ENCODE results near the gene APBA2.

DNA sequence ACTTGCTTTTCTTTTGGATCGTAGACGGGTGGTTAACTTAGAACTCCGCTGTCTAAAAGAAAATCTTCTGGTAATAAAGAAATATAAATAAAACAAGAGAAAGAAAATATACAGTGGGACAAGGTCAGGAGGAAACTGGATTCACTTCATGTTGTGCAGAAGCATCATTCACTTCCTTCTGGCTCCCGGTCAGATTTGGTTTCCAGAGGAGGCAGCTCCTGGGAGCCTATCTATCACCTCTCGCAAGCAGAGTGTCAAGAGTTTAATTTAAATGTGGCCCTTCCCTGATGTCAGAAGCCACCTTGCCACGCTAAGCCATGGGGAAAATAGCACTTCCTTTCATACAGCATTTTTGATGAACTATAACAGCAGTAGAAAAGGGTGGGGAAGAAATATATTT is 244.7 kb downstream of the APBA2 start:
- TF ChIP-seq, protein P1, sequence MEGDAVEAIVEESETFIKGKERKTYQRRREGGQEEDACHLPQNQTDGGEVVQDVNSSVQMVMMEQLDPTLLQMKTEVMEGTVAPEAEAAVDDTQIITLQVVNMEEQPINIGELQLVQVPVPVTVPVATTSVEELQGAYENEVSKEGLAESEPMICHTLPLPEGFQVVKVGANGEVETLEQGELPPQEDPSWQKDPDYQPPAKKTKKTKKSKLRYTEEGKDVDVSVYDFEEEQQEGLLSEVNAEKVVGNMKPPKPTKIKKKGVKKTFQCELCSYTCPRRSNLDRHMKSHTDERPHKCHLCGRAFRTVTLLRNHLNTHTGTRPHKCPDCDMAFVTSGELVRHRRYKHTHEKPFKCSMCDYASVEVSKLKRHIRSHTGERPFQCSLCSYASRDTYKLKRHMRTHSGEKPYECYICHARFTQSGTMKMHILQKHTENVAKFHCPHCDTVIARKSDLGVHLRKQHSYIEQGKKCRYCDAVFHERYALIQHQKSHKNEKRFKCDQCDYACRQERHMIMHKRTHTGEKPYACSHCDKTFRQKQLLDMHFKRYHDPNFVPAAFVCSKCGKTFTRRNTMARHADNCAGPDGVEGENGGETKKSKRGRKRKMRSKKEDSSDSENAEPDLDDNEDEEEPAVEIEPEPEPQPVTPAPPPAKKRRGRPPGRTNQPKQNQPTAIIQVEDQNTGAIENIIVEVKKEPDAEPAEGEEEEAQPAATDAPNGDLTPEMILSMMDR (conservative IDR thresholded peaks at IDR 0.05; ENCODE audit: low read depth, low read length): no peak
- TF ChIP-seq CHD1 (IDR thresholded peaks at IDR 0.05; ENCODE audit: low read depth, low read length) (no peak), RAD21 (IDR thresholded peaks at IDR 0.05; ENCODE audit: low read length) (no peak), POLR2A (IDR thresholded peaks at IDR 0.05; ENCODE audit: low read depth, low read length) (no peak), MAZ (IDR thresholded peaks at IDR 0.05; ENCODE audit: borderline replicate concordance, low read depth, low read length) (no peak), RFX5 (IDR thresholded peaks at IDR 0.05; ENCODE audit: low read depth, low read length) (no peak), MXI1 (IDR thresholded peaks at IDR 0.05; ENCODE audit: borderline replicate concordance, low read depth, low read length) (no peak), BHLHE40 (IDR thresholded peaks at IDR 0.05; ENCODE audit: low read depth, low read length) (no peak), RCOR1 (IDR thresholded peaks at IDR 0.05; ENCODE audit: insufficient replicate concordance, low read length) (no peak), SMC3 (IDR thresholded peaks at IDR 0.05; ENCODE audit: low read depth, low read length) (no peak), FOS (IDR thresholded peaks at IDR 0.05; ENCODE audit: low read depth, low read length) (no peak)
- TF ChIP-seq, protein P2, sequence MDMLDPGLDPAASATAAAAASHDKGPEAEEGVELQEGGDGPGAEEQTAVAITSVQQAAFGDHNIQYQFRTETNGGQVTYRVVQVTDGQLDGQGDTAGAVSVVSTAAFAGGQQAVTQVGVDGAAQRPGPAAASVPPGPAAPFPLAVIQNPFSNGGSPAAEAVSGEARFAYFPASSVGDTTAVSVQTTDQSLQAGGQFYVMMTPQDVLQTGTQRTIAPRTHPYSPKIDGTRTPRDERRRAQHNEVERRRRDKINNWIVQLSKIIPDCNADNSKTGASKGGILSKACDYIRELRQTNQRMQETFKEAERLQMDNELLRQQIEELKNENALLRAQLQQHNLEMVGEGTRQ (IDR thresholded peaks at IDR 0.05; ENCODE audit: low read depth, low read length): no peak
